ENCODE results near the gene WDR87.
"Not testable (repeated sequence)": the region's sequence is repeated elsewhere in the genome, so short reads cannot be mapped to it uniquely, and the experiment has no call there.

WDR87 gene

GRCh38 chr19:37930416-37930815 is 24.0 kb upstream of the WDR87 start:
- DNase-seq (ENCODE audit: low spot score), result no peak

GRCh38 chr19:37929355-37929923 is 23.0 kb upstream of the WDR87 start:
- DNase-seq (ENCODE audit: low spot score), result peak; percentile 39

DNA sequence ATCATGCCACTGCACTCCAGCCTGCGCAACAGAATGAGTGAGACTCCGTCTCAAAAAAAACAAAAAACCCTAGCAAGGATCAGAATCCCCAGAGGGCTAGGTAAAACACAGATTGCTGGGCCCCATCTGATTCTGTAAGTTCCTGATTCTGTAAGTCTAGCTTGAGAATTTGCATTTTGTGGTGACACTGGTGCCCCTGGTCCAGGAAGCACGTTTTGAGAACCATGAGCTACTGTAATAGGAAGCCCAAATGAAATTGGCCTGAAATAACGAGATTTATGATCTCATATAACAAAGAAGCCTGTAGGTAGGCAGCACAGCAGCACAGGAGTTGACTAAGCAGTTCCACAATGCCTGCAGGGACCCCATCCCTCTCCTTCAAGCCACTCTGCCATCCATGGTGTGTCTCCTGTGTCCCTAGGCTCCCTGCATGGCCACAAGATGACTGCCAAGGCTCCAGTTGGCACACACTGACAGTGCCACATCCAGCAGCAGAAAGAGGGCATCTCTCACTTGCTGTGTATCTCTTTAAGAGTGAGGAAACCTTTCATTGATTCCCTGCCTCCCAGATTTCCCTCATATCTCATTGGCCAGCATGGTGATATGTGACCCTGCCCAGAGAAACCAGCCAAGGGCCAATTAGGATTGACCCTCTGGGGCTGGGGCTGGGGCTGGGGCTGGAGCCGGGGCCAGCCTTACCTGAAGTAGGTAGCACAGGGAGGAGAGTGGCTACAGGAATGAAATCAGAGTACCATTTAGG is 22.3 kb upstream of the WDR87 start:
- DNase-seq (ENCODE audit: low spot score), result peak; percentile 72

DNA sequence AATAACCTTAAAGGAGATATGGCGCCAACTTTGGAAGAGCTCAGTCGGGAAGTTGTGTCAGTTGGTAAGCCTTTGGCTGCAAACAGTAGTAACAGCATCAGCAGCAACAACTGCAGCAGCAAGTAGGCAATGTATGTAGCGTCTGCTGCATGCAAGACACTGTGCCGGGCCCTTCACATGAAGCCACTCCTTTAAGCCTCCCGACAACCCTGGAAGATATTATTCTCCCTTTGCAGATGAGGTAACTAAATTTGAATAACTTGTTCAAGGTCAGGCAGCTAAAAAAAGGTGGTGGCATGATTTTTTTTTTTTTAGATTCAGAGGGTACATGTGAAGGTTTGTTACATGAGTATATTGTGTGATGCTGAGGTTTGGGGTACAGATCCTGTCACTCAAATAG is 20.3 kb upstream of the WDR87 start:
- DNase-seq (ENCODE audit: low spot score), result no peak

DNA sequence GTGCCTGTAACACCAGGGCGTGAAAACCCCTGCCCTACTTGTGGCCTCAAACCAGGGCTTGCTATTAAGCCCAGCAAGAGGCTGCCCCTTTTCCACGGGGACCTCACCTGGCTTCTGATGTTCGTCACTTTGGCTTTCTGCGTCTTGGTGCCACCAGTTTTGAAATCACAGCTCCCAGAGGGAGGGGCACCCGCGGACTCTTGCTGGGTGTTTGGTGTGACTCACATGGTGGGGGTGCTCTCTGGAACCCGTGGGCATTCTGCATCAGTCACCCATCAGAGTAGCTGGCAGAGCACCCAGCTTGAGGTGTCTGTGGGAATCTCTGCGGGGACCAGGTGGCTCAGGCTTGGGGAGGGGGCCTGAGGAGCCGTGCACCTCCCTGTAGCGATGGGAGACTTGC is 19.9 kb upstream of the WDR87 start:
- no peak for DNase-seq (ENCODE audit: low spot score)

DNA sequence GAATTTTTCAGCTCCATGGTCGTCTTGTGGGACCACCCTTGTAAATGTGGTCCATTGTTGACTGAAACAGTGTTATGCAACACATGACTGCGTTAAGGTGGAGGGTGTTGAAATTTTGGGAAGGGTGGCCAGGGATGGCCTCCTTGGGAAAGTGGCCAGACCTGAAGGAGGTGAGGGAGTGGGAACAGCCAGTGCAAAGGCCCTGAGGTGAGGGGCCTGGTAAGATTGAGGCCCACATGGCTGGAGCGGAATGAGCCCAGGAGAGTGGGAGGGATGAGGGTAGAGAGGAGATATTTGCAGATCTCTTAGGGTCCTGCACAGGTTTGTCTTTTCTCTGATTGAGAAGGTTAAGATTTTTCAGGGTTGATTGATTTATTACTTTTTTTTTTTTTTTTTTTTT is 18.8 kb upstream of the WDR87 start:
- DNase-seq (ENCODE audit: low spot score), result no peak

GRCh38 chr19:37924573-37924972 is 18.2 kb upstream of the WDR87 start:
- not testable (repeated sequence) for DNase-seq (ENCODE audit: low spot score)

GRCh38 chr19:37920591-37921450 is 14.4 kb upstream of the WDR87 start:
- DNase-seq (ENCODE audit: low spot score), result no peak

- no peak for DNase-seq (ENCODE audit: low spot score)
Measured at GRCh38 chr19:37914908-37915307, 8.5 kb upstream of the WDR87 start.

DNA sequence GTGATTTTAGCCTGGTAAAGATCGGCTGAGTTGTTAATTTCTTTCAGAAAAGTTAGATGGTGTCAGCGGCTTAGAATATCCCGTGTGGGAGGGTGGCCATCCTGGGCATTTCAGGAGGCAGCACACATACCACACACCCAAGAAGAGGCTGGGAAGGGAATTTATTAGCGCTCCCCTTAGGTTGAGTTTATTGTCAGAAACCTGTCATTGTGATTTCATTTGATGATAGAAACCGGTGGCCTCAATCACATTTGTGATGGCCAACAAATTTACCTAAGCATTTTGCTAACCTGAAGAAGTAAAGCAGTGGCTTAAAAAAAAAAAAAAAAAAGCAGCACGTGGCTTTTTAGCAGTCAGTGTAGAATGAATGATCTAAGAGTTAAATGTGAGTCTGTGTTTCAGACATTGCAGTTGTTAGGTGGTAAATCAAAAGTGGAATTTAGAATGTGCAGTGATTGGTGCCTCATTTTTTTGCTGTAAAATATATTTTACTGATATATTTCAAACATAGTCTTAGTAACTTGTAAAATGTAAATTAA is 3.3 kb upstream of the WDR87 start:
- no peak for DNase-seq (ENCODE audit: low spot score)

- no peak for DNase-seq (ENCODE audit: low spot score)
Measured at GRCh38 chr19:37907735-37908455, 1.5 kb upstream of the WDR87 start.

DNA sequence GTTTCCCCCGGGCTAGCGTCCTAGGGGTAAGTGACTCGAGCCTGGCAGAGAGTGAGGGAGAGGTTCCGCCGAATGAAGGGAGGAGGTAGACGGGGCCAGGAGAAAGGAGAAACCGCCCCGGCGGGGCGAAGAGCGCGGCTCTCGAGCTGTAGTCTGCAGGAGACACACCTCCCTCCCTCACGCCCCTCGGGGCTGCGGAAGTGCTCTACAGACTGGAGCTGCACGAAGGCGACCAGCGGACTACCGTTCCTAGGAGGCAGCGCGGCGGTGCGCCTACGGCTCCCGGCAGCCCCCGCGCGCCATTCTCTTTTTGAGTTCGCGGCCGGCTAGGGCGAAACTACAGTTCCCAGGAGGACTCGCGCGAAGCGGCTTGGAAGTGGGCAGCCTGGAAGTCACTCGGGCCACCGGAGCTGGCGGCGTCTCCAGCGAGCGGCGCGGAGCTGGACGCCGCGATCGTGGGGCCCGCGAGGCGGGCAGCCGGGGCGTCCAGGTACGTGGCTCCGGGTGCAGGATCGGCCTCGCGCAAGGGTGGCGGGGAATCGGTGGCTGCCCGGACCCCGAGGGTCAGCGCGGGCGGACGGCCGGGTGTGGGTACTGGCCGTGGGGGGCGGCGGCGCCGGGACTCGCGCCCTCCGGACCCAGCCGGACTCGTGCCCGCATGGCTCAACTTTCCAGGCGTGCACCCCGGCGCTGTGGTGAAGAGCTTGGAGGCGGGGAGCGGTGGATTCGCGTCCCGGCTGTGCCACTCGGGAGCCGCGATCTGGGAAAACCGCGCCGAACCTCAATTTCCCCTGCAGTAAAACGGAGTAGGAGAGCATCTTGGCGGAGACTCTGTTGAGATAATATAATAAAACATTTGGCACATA is 708 bp upstream of the WDR87 start, which contains the start of gene SIPA1L3:
Gene SIPA1L3 (plus strand): TSS at position 340 of the 866 bp plus-strand sequence. CDS start 174,358 bp downstream, outside the sequence.
- DNase-seq (ENCODE audit: low spot score), result peak; percentile 91

DNA sequence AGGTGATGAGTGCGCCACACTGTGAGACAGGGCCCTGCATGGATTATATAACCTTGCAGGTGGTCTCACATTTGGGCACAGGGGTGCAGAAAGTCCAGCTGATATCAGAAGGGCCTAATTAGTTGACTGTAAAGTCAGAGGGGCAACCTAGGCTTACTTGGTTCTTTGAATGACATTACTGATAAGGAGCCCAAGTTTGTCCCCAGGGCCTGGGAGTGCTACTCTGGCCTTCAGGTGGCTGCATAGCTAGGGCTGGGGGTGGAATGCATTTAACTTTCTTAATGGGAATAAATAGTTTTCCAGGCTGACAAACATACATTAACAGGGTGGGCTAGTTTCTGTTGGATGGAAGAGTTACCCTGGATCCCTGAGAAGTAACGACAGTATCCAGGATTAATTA is 3.3 kb downstream of the WDR87 start:
- DNase-seq (ENCODE audit: low spot score), result no peak

- peak; percentile 75 for DNase-seq (ENCODE audit: low spot score)
Measured at GRCh38 chr19:37902668-37903067, 3.7 kb downstream of the WDR87 start.

GRCh38 chr19:37899966-37900365 is 6.4 kb downstream of the WDR87 start:
- no peak for DNase-seq (ENCODE audit: low spot score)

DNA sequence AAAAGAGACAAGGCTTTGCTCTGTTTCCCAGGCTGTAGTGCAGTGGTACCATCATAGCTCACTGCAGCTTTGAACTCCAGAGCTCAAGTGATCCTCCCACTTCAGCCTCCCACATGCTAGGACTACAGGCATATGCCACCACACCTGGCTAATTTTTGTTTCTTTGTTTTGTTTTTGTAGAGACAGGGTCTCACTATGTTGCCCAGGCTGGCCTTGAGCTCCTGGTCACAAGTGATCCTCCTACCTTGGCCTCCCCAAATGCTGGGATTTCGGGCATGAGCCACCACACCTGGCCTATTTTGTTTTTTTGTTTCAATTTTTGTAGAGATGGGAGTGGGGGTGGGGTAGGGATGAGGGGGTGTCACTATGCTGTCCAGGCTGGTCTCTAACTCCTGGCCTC is 6.9 kb downstream of the WDR87 start:
- no peak for DNase-seq (ENCODE audit: low spot score)

DNA sequence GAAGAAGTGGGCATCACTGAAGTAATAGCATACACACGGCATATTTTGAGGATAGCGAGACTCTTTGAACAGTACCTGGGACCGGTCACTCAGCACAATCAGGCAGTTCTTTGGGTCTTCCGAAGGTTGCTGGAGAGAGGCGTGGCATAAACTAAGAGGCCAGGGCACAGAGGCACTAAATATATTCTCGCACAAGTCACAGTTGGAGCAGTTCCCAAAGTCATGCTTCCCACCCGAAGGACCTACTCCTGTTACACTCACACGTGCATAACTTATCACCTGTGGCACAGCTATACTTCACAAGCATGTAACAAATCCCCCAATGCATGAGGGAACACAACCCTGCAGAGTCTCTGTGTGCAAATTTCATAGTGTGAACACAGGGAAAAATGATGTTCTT is 10.2 kb downstream of the WDR87 start:
- DNase-seq (ENCODE audit: low spot score), result no peak

GRCh38 chr19:37893845-37894575 is 12.4 kb downstream of the WDR87 start:
- DNase-seq (ENCODE audit: low spot score), result no peak

GRCh38 chr19:37886571-37886970 is 19.8 kb downstream of the WDR87 start:
- no peak for DNase-seq (ENCODE audit: low spot score)

DNA sequence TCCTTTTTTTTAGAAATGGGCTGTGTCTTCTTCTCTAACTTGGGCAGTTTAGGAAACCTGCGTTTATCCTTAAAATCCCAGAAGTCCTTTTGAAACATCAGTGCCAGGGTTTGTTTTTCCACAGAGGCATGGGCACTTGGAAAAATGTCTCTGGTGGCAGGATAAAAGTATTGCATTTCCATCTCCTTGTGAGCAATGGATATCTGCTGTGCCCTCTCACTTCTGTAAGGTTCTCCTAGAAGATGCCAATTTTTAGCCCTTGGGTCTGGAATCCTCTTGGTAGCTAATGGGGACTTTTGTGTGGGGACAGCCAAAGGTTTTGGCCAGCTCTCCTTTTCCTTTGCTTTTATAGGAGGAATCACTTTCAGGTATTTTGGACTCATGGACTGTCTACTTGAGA is 21.0 kb downstream of the WDR87 start:
- DNase-seq (ENCODE audit: low spot score), result no peak
